ENCODE measurements around the gene CLASRP.

CLASRP gene

GRCh38 chr19:45021971-45022370 is 16.9 kb upstream of the CLASRP start:
- DNase-seq: no peak

GRCh38 chr19:45023048-45023447 is 15.8 kb upstream of the CLASRP start:
- no peak for DNase-seq

- no peak for DNase-seq
Observed at GRCh38 chr19:45025264-45025663, 13.6 kb upstream of the CLASRP start.

GRCh38 chr19:45027371-45027770 is 11.5 kb upstream of the CLASRP start:
- DNase-seq: no peak

GRCh38 chr19:45030825-45031224 is 8.0 kb upstream of the CLASRP start:
- DNase-seq: no peak

GRCh38 chr19:45032421-45032820 is 6.4 kb upstream of the CLASRP start:
- DNase-seq: no peak

GRCh38 chr19:45035755-45036154 is 3.1 kb upstream of the CLASRP start:
- DNase-seq: no peak

GRCh38 chr19:45037393-45038169 is 1.3 kb upstream of the CLASRP start:
- DNase-seq: no peak

GRCh38 chr19:45040059-45040771 is 1.4 kb downstream of the CLASRP start:
- DNase-seq: no peak

- no peak for DNase-seq
Observed at GRCh38 chr19:45041125-45041524, 2.3 kb downstream of the CLASRP start.

GRCh38 chr19:45045671-45046353 is 7.0 kb downstream of the CLASRP start:
- no peak for DNase-seq

GRCh38 chr19:45046355-45046754 is 7.5 kb downstream of the CLASRP start:
- no peak for DNase-seq

GRCh38 chr19:45047188-45047797 is 8.4 kb downstream of the CLASRP start:
- DNase-seq: no peak

- no peak for DNase-seq
Observed at GRCh38 chr19:45049073-45049736, 10.4 kb downstream of the CLASRP start.

- DNase-seq: no peak
Observed at GRCh38 chr19:45050036-45050435, 11.2 kb downstream of the CLASRP start.

- no peak for DNase-seq
Observed at GRCh38 chr19:45051929-45052579, 13.2 kb downstream of the CLASRP start.

GRCh38 chr19:45056831-45057230 is 18.0 kb downstream of the CLASRP start:
- no peak for DNase-seq

GRCh38 chr19:45057444-45057843 is 18.6 kb downstream of the CLASRP start:
- no peak for DNase-seq

GRCh38 chr19:45058622-45059159 is 19.8 kb downstream of the CLASRP start:
- no peak for DNase-seq

- peak; percentile 37 to 60 for DNase-seq
Observed at GRCh38 chr19:45059258-45059965, 20.6 kb downstream of the CLASRP start.

GRCh38 chr19:45061965-45062364 is 23.1 kb downstream of the CLASRP start:
- no peak for DNase-seq
